WTC11 (cell line): ENCODE data around the gene ESYT2. TPM values are rescaled to one million over a fixed set of nuclear protein-coding genes. Genes with fewer than 3 reads are reported as not detected.

Experiments used
- ATAC-seq: fragments of 200-7000 bp; cut with Tn5 transposase; 2 replicates; pipeline ENCODE4 v1.10.0; 2021; ENCODE audit warnings: mild to moderate bottlenecking, moderate library complexity
- CTCF ChIA-PET: fragments of 300-600 bp; sonication (Branson Sonifier 250); formaldehyde crosslinking; loops from one replicate; lab custom pipeline; 2021; ENCODE audit warnings: antibody characterized with exemption; lab: Charles Lee
- POLR2A ChIA-PET: fragments of 350-600 bp; sonication (Branson Sonifier 250); formaldehyde crosslinking; loops from one replicate; lab custom pipeline; 2021; ENCODE audit warnings: antibody characterized with exemption; lab: Charles Lee
- DNase-seq: peaks from one replicate; pipeline ENCODE4 v3.0.0; 2021; ENCODE audit warnings: low spot score
- H3K27ac Mint-ChIP-seq: 2 replicates; pipeline ENCODE4 v1.8.0; 2021; ENCODE audit warnings: mixed read lengths
- H3K27me3 Mint-ChIP-seq: 2 replicates; pipeline ENCODE4 v1.8.0; 2021; ENCODE audit warnings: low read depth, mild to moderate bottlenecking, moderate library complexity, mixed read lengths
- H3K36me3 Mint-ChIP-seq: 2 replicates; pipeline ENCODE4 v1.8.0; 2021; ENCODE audit warnings: mixed read lengths
- H3K4me1 Mint-ChIP-seq: 2 replicates; pipeline ENCODE4 v1.8.0; 2022; ENCODE audit warnings: mixed read lengths
- H3K4me3 Mint-ChIP-seq: 2 replicates; pipeline ENCODE4 v1.8.0; 2021; ENCODE audit warnings: mild to moderate bottlenecking, moderate library complexity, mixed read lengths
- H3K9me3 Mint-ChIP-seq: 2 replicates; pipeline ENCODE4 v1.8.0; 2021; ENCODE audit warnings: mixed read lengths
- AFF4 ChIP-seq: sonication (generic); formaldehyde crosslinking; IDR thresholded peaks from 2 replicates; pipeline ENCODE4 v1.8.1; 2023; ENCODE audit warnings: mild to moderate bottlenecking, missing genetic modification reagents, borderline replicate concordance
- ATF6 ChIP-seq: sonication (generic); formaldehyde crosslinking; IDR thresholded peaks from 2 replicates; pipeline ENCODE4 v1.8.1; 2023; ENCODE audit warnings: mild to moderate bottlenecking, missing genetic modification reagents
- E2F4 ChIP-seq: sonication (generic); formaldehyde crosslinking; IDR thresholded peaks from 2 replicates; pipeline ENCODE4 v1.8.1; 2022; ENCODE audit warnings: low read depth, mild to moderate bottlenecking, moderate library complexity, missing genetic modification reagents, borderline replicate concordance
- ELF4 ChIP-seq: sonication (generic); formaldehyde crosslinking; IDR thresholded peaks from 2 replicates; pipeline ENCODE4 v1.8.1; 2022; ENCODE audit warnings: low read depth, mild to moderate bottlenecking, moderate library complexity, missing genetic modification reagents
- FOXP4 ChIP-seq: sonication (generic); formaldehyde crosslinking; IDR thresholded peaks from 2 replicates; pipeline ENCODE4 v1.8.0; 2022; ENCODE audit warnings: mild to moderate bottlenecking, missing genetic modification reagents
- IRF2 ChIP-seq: sonication (generic); formaldehyde crosslinking; IDR thresholded peaks from 2 replicates; pipeline ENCODE4 v1.8.0; 2022; ENCODE audit warnings: low read depth, missing genetic modification reagents, borderline replicate concordance
- MYBL2 ChIP-seq: sonication (generic); formaldehyde crosslinking; IDR thresholded peaks from 2 replicates; pipeline ENCODE4 v1.8.1; 2023; ENCODE audit warnings: mild to moderate bottlenecking, moderate library complexity, missing genetic modification reagents
- OVOL2 ChIP-seq: fragments of 250-450 bp; sonication (Bioruptor Pico); IDR thresholded peaks from 2 replicates; pipeline ENCODE4 v1.9.0; 2021; ENCODE audit warnings: mild to moderate bottlenecking, borderline replicate concordance
- SMAD3 ChIP-seq: sonication (generic); formaldehyde crosslinking; IDR thresholded peaks from 2 replicates; pipeline ENCODE4 v1.8.0; 2022; ENCODE audit warnings: missing genetic modification reagents, mild to moderate bottlenecking, borderline replicate concordance
- SMAD4 ChIP-seq: sonication (generic); formaldehyde crosslinking; IDR thresholded peaks from 2 replicates; pipeline ENCODE4 v1.8.0; 2022; ENCODE audit warnings: mild to moderate bottlenecking, missing genetic modification reagents
- TP53 ChIP-seq: sonication (generic); formaldehyde crosslinking; IDR thresholded peaks from 2 replicates; pipeline ENCODE4 v1.8.1; 2023; ENCODE audit warnings: mild to moderate bottlenecking, missing genetic modification reagents
- USF2 ChIP-seq: sonication (generic); formaldehyde crosslinking; IDR thresholded peaks from 2 replicates; pipeline ENCODE4 v1.8.1; 2023; ENCODE audit warnings: mild to moderate bottlenecking, missing genetic modification reagents, moderate library complexity
- ZNF232 ChIP-seq: sonication (generic); formaldehyde crosslinking; IDR thresholded peaks from 2 replicates; pipeline ENCODE4 v1.8.0; 2022; ENCODE audit warnings: mild to moderate bottlenecking, missing genetic modification reagents
- ZNF396 ChIP-seq: fragments of 250-450 bp; sonication (Bioruptor Pico); IDR thresholded peaks from 2 replicates; pipeline ENCODE4 v1.8.0; 2021; ENCODE audit warnings: mild to moderate bottlenecking, moderate library complexity, borderline replicate concordance
- ZNF416 ChIP-seq: fragments of 250-450 bp; sonication (Bioruptor Pico); IDR thresholded peaks from 2 replicates; pipeline ENCODE4 v1.9.0; 2021; ENCODE audit warnings: mild to moderate bottlenecking, inconsistent platforms
- ZNF425 ChIP-seq: fragments of 250-450 bp; sonication (Bioruptor Pico); conservative IDR thresholded peaks from 2 replicates; pipeline ENCODE4 v1.9.0; 2021; ENCODE audit warnings: mild to moderate bottlenecking
- ZSCAN18 ChIP-seq: fragments of 250-450 bp; sonication (Bioruptor Pico); IDR thresholded peaks from 2 replicates; pipeline ENCODE4 v2.1.2; 2022; ENCODE audit warnings: mild to moderate bottlenecking, moderate library complexity
- total RNA-seq: library from RNA; stranded (reverse); gene quantifications from 3 replicates; pipeline ENCODE4 v1.2.3, GENCODE V29; 2021

Gene ESYT2
- total RNA-seq, 1 experiment from 2014 or later: 45.1 TPM

GRCh38 chr7:158798741-158799140 lies 30.6 kb downstream of the ESYT2 start (continued):
- TF ChIP-seq ZNF425 (CRISPR knock-in tag) (no peak), ZNF416 (CRISPR knock-in tag) (no peak), ATF6 (no peak)
- TF ChIP-seq, all 79 proteins: peak for 0

GRCh38 chr7:158796667-158797066 lies 32.6 kb downstream of the ESYT2 start:
- TF ChIP-seq ELF4 (no peak), ZNF425 (CRISPR knock-in tag) (no peak), FOXP4 (CRISPR knock-in tag) (no peak), ZNF396 (CRISPR knock-in tag) (no peak), OVOL2 (CRISPR knock-in tag) (no peak), AFF4 (CRISPR knock-in tag) (no peak), MYBL2 (CRISPR knock-in tag) (no peak), SMAD4 (CRISPR knock-in tag) (no peak), E2F4 (CRISPR knock-in tag) (no peak), ZSCAN18 (CRISPR knock-in tag) (no peak), ZNF232 (CRISPR knock-in tag) (no peak), SMAD3 (CRISPR knock-in tag) (no peak), USF2 (CRISPR knock-in tag) (no peak), TP53 (CRISPR knock-in tag) (no peak), IRF2 (CRISPR knock-in tag) (no peak)
- no peak for DNase-seq
- CTCF ChIA-PET: no interaction called here
- Mint-ChIP-seq H3K36me3 (peaks cover 47% of the 10 kb centered on the region), H3K9me3 (no peaks in the 10 kb centered on the region), H3K27me3 (no peaks in the 10 kb centered on the region), H3K27ac (peak overlapping the region; percentile 78), H3K4me3 (no peak overlapping the region), H3K4me1 (peaks cover 4% of the 10 kb centered on the region)
- ATAC-seq: no peak
- POLR2A ChIA-PET: no interaction called here
